GM10248 (cell line): ENCODE results near the gene IFNL3.
"Not testable (repeated sequence)": the region's sequence is repeated elsewhere in the genome, so short reads cannot be mapped to it uniquely, and the experiment has no call there.

Experiments
- CTCF ChIA-PET: fragments of 300-600 bp; sonication (Branson Sonifier 250); formaldehyde crosslinking; extraction: SDS; loops from one replicate; lab custom pipeline; 2021; ENCODE audit warnings: antibody characterized with exemption; lab: Yijun Ruan, JAX
- POLR2A ChIA-PET: fragments of 350-650 bp; sonication (Branson Sonifier 250); formaldehyde crosslinking; extraction: SDS; loops from one replicate; lab custom pipeline; 2020; ENCODE audit warnings: antibody characterized with exemption; lab: Yijun Ruan, JAX
- DNase-seq: peaks from one replicate; pipeline ENCODE4 v3.0.0; 2012; ENCODE audit errors: extremely low spot score
- TF ChIP-seq, protein P1 (sequence below): IDR thresholded peaks from 2 replicates; pipeline ENCODE4 v1.5.1; 2012; ENCODE audit warnings: mild to moderate bottlenecking, low read depth; ENCODE audit errors: extremely low read depth, missing control alignments, control extremely low read depth

The IFNL3 gene

DNA sequence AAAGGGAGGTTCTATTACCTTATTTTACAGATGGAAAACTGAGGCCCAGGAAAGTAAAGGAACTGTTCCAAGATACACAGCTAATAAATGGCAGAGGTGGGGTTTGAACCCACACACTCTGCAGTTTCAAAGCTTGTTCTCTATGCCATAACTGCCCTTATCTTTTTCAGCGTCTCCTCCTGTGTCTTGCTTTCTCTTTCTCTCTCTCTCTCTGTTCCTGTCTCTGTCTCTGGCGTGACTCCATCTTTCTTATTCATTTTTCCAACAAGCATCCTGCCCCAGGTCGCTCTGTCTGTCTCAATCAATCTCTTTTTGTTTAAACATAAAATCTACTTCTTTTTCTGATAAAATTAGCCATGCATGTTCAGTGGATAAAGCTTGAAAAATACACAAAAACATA lies 7.0 kb upstream of the IFNL3 start:
- TF ChIP-seq, protein P1, sequence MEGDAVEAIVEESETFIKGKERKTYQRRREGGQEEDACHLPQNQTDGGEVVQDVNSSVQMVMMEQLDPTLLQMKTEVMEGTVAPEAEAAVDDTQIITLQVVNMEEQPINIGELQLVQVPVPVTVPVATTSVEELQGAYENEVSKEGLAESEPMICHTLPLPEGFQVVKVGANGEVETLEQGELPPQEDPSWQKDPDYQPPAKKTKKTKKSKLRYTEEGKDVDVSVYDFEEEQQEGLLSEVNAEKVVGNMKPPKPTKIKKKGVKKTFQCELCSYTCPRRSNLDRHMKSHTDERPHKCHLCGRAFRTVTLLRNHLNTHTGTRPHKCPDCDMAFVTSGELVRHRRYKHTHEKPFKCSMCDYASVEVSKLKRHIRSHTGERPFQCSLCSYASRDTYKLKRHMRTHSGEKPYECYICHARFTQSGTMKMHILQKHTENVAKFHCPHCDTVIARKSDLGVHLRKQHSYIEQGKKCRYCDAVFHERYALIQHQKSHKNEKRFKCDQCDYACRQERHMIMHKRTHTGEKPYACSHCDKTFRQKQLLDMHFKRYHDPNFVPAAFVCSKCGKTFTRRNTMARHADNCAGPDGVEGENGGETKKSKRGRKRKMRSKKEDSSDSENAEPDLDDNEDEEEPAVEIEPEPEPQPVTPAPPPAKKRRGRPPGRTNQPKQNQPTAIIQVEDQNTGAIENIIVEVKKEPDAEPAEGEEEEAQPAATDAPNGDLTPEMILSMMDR, result no peak
- DNase-seq, result no peak
- POLR2A ChIA-PET, result no interaction called here
- CTCF ChIA-PET, result no interaction called here

DNA sequence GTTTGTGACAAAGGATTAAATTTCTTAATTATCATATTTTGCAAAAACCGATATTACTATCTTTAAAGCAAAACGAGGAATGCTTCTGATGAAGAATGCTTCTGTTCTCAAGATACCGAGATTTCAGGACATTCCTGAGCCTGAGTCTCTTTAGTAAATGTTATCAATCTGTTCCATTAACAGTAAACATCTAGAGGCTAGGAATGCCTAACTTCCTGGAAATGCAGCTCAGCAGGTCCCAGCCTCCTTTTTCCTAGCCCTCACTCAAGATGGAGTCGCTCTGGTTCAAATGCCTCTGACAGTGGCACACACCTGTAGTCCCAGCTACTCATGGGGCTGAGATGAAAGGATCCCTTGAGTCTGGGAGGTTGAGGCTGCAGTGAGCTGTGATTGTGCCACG lies 6.3 kb upstream of the IFNL3 start:
- TF ChIP-seq, protein P1, result no peak
- ChIA-PET POLR2A (no interaction called here), CTCF (no interaction called here)
- no peak for DNase-seq

DNA sequence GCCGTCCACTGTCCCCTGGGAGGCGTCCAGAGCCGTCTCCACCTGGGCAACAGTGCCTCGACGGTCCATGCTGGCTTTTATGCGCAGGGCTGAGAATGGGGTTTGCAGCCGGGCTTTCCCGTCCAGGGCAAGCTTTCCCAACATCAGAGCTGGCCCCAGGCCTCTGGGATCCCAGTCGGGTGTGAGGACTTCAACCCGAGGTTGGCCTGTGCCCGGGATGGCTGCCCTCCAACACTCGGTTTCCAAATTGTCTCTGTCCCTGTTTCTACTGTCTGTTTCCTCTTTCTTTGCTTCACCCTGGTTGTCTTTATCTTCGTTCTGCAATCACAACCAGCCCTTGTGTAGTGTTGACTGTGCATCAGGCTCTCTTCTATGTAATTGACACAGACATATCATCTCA lies 4.0 kb upstream of the IFNL3 start, which contains the start of gene IFNL4:
TSS of gene IFNL4 (minus strand) at position 51 of the 400 bp plus-strand sequence.
- ChIA-PET CTCF (no interaction called here), POLR2A (no interaction called here)
- TF ChIP-seq, protein P1, result no peak
- DNase-seq, result no peak

DNA sequence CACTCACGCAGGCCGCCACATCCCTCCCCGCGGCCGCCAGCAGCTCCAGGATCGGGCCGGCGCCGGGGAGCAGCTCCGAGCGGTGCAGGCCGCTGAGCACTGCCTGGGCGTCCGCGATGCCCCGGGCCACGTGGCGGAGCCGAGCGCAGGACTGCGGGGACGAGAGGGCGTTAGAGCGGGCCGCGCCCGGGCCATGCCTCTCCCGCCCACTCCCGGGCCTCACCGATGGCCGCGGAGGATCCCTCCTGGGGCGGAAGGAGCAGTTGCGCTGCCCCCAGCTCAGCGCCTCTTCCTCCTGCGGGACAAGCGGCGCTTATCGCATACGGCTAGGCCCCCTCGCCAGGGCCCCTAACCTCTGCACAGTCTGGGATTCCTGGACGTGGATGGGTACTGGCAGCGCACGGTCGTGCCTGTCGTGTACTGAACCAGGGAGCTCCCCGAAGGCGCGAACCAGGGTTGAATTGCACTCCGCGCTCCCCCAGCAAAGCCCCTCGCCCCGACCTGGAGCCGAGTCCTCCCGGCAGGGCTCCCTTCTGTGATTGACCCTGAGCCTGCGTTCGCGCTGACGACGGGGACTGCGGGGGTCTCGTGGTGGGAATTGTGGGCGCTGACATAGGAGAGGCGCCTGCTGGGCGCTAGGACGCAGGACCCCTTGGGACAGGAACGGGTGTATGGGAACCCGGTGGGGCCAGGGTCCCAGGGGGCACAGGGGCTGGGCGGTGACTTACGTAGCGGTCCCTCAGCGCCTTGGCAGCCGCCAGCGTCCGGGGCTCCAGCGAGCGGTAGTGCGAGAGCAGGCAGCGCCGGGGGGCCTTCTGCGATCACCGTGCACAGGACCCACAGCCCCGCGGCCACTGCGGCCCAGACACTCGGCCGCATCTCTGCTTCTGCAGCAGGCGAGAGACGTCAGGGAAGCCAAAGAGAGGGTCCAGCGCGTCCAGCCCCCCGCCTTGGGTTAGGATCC lies 3.2 kb upstream of the IFNL3 start:
- TF ChIP-seq, protein P1, result no peak
- DNase-seq, result no peak
- POLR2A ChIA-PET, result no interaction called here
- CTCF ChIA-PET, result interaction anchor here (1.2 kb wide), 1 partner anchor 12 kb away, joined by 3 read pairs; no protein-coding TSS in a partner anchor

DNA sequence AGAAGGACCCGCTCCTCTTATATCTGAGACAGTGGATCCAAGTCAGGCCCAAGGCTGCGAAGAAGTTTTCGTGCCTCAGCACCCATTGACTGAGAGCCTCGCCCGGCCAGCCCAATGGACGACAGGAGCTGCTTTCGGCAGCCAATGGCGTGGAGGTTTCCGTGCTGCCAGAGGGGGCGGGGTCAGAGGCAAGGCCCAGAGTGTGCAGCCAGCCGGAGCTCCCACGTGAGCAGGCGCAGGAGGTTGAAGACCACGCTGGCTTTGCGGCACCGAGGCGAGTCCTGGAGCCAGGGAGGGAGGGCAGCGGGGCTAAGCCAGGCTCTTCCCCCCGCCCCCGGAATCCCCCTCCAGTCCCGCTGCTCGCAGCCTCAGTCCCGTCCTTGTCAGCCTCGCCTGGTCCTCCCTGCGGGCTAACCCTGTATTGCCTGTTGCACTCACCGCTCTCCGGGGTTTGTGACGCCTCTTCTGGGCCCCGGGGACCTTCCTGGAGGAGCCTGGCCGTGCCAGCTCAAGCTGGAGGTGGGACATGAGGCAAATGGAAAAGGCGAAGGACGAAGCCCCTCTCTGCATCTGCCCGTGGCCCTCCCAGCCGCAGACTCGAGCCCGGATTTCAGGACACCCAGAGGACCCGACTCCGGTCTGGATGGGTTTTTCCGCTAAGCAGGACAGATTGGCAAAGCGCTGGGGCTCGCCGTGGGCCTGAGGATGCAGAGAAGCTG lies 2.3 kb upstream of the IFNL3 start:
- CTCF ChIA-PET, result interaction anchor here (1.2 kb wide), 1 partner anchor 13 kb away, joined by 3 read pairs; no protein-coding TSS in a partner anchor
- TF ChIP-seq, protein P1, result no peak
- no peak for DNase-seq
- POLR2A ChIA-PET, result no interaction called here

DNA sequence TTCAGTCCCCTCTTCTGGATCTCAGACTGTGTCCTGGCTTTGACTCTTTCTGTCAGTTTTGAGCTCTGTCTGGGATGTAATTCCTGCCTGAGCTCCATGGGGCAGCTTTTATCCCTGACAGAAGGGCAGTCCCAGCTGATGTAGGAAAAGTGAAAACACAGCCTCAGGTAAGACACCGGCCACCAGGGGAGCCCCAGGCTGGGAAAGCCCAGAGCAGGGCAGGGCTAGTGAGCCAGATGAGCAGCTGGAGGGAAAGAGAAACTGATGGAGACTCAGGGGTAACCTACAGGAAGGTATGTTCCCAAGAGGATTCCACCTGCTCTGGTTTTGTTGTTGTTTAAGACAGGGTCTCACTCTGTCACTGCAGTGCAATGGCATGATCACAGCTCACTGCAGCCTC lies 360 bp upstream of the IFNL3 start:
- CTCF ChIA-PET, result interaction anchor here (1.1 kb wide), 1 partner anchor 10 kb away, joined by 3 read pairs; no protein-coding TSS in a partner anchor
- POLR2A ChIA-PET, result not testable (repeated sequence)

DNA sequence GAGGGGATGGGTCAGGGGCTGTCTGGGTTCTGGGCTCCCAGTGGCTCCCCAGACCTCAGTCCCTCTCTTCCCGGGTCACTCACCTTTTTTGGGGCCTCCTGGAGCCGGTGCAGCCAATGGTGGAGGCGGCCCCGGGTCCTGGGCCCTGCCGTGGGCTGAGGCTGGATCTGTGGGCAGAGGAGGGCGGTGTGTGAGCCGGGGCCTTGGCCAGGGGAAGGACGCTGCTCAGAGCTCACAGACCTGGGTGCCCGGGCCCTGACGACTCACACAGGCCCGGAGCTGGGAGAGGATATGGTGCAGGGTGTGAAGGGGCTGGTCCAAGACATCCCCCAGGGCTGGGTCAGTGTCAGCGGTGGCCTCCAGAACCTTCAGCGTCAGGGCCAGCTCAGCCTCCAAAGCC lies 1.1 kb downstream of the IFNL3 start:
- DNase-seq, CTCF ChIA-PET, POLR2A ChIA-PET: not testable (repeated sequence)

More for the DNA sequence above, 360 bp upstream of the IFNL3 start:
- not testable (repeated sequence) for DNase-seq
